ENCODE results near the gene TMEM185A. TPM values are rescaled to one million over a fixed set of nuclear protein-coding genes. Genes with fewer than 3 reads are reported as not detected.
A peak's percentile ranks its signal among the peaks of the same experiment; 100 is the strongest.
"Not testable (repeated sequence)": the region's sequence is repeated elsewhere in the genome, so short reads cannot be mapped to it uniquely, and the experiment has no call there.

The TMEM185A gene
- total RNA-seq, result 16.9 and 21.2 TPM in 2 replicates

GRCh38 chrX:149631234-149632165 lies at the start of gene TMEM185A:
TMEM185A (minus strand) TSS chrX:149631792; CDS start chrX:149631580, 212 bp downstream.
- DNase-seq (ENCODE audit: low read depth in 2 of 2), result peak in 1 of 2 donors; percentile 54

DNA sequence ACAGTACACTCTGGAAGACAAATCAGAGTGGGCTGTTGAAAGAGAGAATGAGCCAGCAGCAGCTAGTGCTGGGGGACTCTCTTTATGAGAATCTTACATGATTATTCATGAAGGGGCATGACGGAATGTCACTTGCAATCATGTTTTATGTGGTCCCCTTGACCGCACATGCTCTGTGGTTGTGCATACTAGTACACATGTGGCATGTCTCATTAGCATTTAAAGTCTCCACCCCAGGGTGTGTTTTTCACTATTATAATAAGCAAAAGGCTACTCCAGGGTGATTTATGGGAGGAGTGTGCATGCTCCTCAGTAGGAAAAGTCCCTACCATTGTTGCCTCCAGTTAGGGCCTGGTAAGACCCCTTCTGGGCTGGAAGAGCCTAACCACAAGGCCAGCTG lies 49.6 kb upstream of the TMEM185A start:
- no peak for DNase-seq (ENCODE audit: low read depth in 2 of 2)

- DNase-seq (ENCODE audit: low read depth in 2 of 2), result not testable (repeated sequence)
These were observed 47.6 kb upstream of the TMEM185A start for GRCh38 chrX:149679164-149679678.

DNA sequence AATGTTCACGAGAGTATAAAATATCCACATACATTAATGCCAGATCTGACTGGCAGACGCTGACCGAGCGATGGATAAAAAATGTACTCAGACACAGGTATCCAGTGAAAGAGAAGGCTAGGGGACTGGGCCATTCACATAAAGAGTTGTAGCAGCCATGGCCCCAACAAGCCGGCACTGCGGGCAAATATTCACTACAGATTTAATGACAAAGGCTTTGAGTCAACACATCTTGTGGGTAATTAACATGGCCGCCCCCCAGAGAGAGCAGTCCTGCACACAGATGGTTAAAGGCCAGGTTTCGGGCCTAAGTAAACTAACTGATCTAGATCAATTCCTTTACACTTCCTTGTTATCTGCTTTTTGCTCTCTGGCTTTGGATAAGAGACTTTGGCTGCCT lies 44.0 kb upstream of the TMEM185A start:
- DNase-seq (ENCODE audit: low read depth in 2 of 2), result not testable (repeated sequence)

DNA sequence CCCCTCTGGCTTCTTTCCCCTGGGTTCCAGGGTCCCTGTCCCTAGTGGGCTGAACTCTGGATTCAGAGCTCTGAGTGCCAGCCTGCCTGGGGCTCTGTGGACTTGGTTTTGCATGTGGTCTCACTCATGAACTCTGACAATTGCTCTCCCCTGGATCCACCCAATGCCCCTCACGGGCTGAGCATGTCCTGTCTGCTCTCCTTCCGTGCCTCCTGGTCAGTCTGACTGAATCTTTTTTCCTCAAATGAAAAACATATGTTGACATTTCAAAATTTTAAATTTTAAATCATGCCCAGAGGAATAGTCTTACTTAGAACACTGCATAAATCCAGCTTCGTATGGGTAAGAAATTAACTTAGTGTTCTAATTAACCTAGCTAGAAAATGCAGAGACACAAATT lies 43.5 kb upstream of the TMEM185A start:
- DNase-seq (ENCODE audit: low read depth in 2 of 2), result not testable (repeated sequence)

- DNase-seq (ENCODE audit: low read depth in 2 of 2), result not testable (repeated sequence)
These were observed 29.0 kb upstream of the TMEM185A start for GRCh38 chrX:149660613-149661012.

- DNase-seq (ENCODE audit: low read depth in 2 of 2), result not testable (repeated sequence)
These were observed 24.8 kb upstream of the TMEM185A start for GRCh38 chrX:149656260-149656884.

DNA sequence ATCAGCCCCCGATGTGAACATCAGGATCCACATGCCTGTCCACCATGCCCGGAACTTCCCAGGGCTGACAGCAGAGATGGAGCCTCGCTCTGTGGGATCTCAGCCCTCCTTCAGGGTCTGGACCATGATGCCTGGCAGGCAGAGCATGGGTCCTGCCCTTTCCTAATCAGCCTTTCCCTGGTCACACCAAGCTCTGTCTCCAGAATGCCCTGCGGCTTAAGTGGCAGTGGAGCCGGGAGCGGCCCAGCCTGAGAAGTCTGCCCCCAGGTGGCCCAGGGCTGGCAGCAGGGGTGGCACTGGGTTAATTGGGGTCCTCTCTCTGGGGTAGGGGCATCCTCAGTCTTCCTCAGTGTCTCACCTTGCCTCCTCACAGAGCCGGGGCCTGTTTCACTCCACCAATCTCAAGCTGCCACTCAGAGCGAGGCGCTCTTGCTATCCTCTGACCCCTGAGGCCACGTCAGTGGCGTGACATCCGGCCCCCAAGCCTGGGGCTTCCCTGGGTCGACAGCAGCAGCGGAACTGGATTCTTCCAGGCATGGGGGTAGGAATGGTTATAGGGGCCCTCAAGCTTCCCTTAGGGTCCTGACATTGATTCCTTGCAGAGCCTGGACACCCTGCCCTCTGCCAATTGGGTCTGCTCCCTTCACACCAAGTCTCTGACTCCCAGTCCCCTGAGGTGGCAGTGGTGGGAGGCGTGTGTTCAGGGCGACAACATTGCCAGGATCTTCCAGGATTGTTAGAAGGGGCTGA lies 20.8 kb upstream of the TMEM185A start:
- DNase-seq (ENCODE audit: low read depth in 2 of 2), result no peak

- DNase-seq (ENCODE audit: low read depth in 2 of 2), result no peak
These were observed 18.6 kb upstream of the TMEM185A start for GRCh38 chrX:149650162-149650561.

- no peak for DNase-seq (ENCODE audit: low read depth in 2 of 2)
These were observed 17.3 kb upstream of the TMEM185A start for GRCh38 chrX:149648932-149649331.

GRCh38 chrX:149647505-149647904 lies 15.9 kb upstream of the TMEM185A start:
- no peak for DNase-seq (ENCODE audit: low read depth in 2 of 2)

DNA sequence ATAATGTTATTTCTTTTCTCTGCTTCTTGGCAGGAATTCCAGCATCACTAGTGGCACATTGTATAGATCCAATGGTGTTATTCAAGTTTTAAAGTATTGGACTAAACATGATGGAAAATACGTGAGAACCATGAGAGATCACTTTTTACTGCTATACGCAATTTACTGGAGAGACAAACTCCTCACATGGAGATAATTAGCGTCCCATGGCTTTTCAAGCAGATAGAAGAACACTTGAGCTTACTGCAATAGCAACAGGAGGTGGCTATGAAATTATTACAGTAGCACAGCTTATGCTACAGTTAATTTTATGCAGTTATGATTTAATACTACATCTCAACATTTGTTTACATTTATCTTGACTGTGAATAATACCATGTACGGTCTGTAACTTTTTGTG lies 11.9 kb upstream of the TMEM185A start:
- no peak for DNase-seq (ENCODE audit: low read depth in 2 of 2)

DNA sequence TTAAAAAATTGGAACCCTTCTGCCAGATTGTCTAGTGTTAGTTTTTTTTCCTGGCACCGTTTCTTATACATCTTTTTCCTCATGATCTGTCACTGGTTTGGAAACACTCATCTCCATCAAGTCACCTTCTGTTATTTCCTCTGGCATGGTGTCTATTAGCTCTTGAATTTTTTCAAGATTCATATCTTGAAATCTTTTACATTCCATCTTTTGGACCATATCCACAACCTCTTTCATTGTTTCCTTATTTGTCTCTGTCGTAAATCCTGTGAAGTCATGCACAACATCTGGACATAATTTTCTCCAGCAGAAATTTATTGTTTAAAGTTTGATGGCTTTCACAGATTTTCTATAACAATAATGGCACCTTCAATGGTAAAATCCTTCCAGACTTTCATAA lies 10.2 kb upstream of the TMEM185A start:
- DNase-seq (ENCODE audit: low read depth in 2 of 2), result no peak

- DNase-seq (ENCODE audit: low read depth in 2 of 2), result no peak
These were observed 9.8 kb upstream of the TMEM185A start for GRCh38 chrX:149641432-149641831.

GRCh38 chrX:149639568-149639967 lies 8.0 kb upstream of the TMEM185A start:
- DNase-seq (ENCODE audit: low read depth in 2 of 2), result no peak

- DNase-seq (ENCODE audit: low read depth in 2 of 2), result no peak
These were observed 7.3 kb upstream of the TMEM185A start for GRCh38 chrX:149638860-149639259.

GRCh38 chrX:149633511-149633910 lies 1.9 kb upstream of the TMEM185A start:
- no peak for DNase-seq (ENCODE audit: low read depth in 2 of 2)

GRCh38 chrX:149630681-149631233 lies 835 bp downstream of the TMEM185A start:
- peak in 1 of 2 donors; percentile 41 for DNase-seq (ENCODE audit: low read depth in 2 of 2)

- DNase-seq (ENCODE audit: low read depth in 2 of 2), result no peak
These were observed 1.7 kb downstream of the TMEM185A start for GRCh38 chrX:149629730-149630387.

DNA sequence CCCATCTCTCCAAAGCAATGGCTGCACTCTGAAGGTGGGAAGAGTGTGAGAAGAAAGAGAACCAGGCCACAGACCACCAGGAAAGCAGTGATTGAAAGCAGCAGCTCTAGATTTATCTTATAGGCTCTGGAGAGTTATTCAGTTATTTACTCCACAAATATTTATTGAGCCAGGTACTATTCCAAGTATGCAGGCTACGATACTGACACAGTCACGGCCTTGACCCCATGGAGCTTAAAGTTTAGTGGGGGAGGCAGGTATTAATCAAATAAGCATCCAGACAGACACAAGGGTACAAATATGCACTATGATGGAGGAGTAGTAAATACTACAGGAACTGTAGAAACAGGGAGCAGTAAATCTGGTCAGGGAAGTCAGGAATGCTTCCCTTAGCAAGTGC lies 2.8 kb downstream of the TMEM185A start:
- no peak for DNase-seq (ENCODE audit: low read depth in 2 of 2)

DNA sequence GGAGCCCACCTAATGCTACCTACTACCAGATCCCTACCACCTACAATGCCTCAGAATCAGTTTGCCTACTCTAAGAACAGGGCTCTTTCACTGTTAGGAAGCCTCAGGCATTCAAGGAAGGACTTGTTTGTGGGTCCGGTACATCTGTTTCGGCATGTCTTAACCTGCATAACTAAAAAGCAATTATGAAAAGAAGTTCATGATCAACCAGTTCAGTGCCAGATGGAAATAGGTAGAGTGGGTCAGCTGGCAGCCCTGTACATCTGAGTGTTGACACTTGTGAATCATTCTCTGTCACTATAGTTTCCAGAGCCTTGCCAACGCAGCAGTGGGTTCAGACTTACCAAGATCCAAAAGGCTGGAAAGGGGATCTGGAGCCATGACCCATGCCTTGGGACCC lies 3.3 kb downstream of the TMEM185A start:
- no peak for DNase-seq (ENCODE audit: low read depth in 2 of 2)
